Karpas-422 (cell line): Measurements from ENCODE around the gene PHYHIPL. TPM values are rescaled to one million over a fixed set of nuclear protein-coding genes. Genes with fewer than 3 reads are reported as not detected.

Experiments
- DNase-seq: peaks from one replicate; pipeline ENCODE4 v3.0.0-alpha.2; 2015
- H2AFZ ChIP-seq: fragments of 200-600 bp; sonication (generic); 2 replicates; pipeline ENCODE4 v1.6.1; 2014; ENCODE audit warnings: antibody characterized with exemption, low read length, mixed read lengths
- H3K27ac ChIP-seq: fragments of 200-600 bp; sonication (generic); 2 replicates; pipeline ENCODE4 v1.5.1; 2014; ENCODE audit warnings: mild to moderate bottlenecking, low read length, moderate library complexity
- H3K27me3 ChIP-seq: fragments of 200-600 bp; sonication (generic); 2 replicates; pipeline ENCODE4 v1.6.1; 2014; ENCODE audit warnings: low read length, mixed read lengths
- H3K36me3 ChIP-seq: fragments of 200-600 bp; sonication (generic); 2 replicates; pipeline ENCODE4 v1.6.1; 2014; ENCODE audit warnings: low read length, mixed read lengths; ENCODE audit not compliant: insufficient read depth
- H3K4me1 ChIP-seq: fragments of 200-600 bp; sonication (generic); 2 replicates; pipeline ENCODE4 v1.6.1; 2014; ENCODE audit warnings: mild to moderate bottlenecking, low read length, mixed read lengths
- H3K4me2 ChIP-seq: fragments of 200-600 bp; sonication (generic); 2 replicates; pipeline ENCODE4 v1.6.1; 2014; ENCODE audit warnings: low read length, low read depth, mild to moderate bottlenecking; ENCODE audit not compliant: poor library complexity, severe bottlenecking
- H3K4me3 ChIP-seq: fragments of 200-600 bp; sonication (generic); 2 replicates; pipeline ENCODE4 v1.5.1; 2014; ENCODE audit warnings: mild to moderate bottlenecking, antibody characterized with exemption, low read length, mixed read lengths
- H3K79me2 ChIP-seq: fragments of 200-600 bp; sonication (generic); 2 replicates; pipeline ENCODE4 v1.6.1; 2014; ENCODE audit warnings: mild to moderate bottlenecking, low read length, mixed read lengths
- H3K9ac ChIP-seq: fragments of 200-600 bp; sonication (generic); 2 replicates; pipeline ENCODE4 v1.6.0; 2014; ENCODE audit warnings: low read length
- H3K9me2 ChIP-seq: fragments of 200-600 bp; sonication (generic), shearing (Covaris generic); replicated peaks from 2 replicates; pipeline ENCODE4 v1.6.0; 2014; ENCODE audit warnings: mild to moderate bottlenecking, low read length, moderate library complexity; ENCODE audit not compliant: insufficient read depth
- H3K9me3 ChIP-seq: fragments of 300-700, 200-600 bp; sonication (generic); 2 replicates; pipeline ENCODE4 v1.6.1; 2014; ENCODE audit warnings: low read length, mixed read lengths
- H4K20me1 ChIP-seq: fragments of 200-600 bp; sonication (generic); 2 replicates; pipeline ENCODE4 v1.6.1; 2014; ENCODE audit warnings: mild to moderate bottlenecking, antibody characterized with exemption, low read length, low read depth; ENCODE audit not compliant: insufficient read depth
- total RNA-seq: library from RNA; depleted of rRNA; stranded (reverse); fragments of >200 nt; shearing (Covaris generic); gene quantifications from 2 replicates; pipeline ENCODE4 v1.2.3, GENCODE V29; 2014; ENCODE audit warnings: low replicate concordance

PHYHIPL gene
- total RNA-seq, 1 experiment from 2014 or later, result not detected

- Histone ChIP-seq H3K9me2 (no peaks in the 10 kb centered on the region; the same call in 1 of the 2 replicates), H3K4me1 (no peaks in the 10 kb centered on the region), H3K27me3 (no peaks in the 10 kb centered on the region), H3K27ac (no peak overlapping the region), H3K4me3 (no peak overlapping the region), H3K79me2 (no peaks in the 10 kb centered on the region), H3K9ac (no peak overlapping the region), H3K36me3 (no peaks in the 10 kb centered on the region), H3K4me2 (no peak overlapping the region), H3K9me3 (no peaks in the 10 kb centered on the region), H4K20me1 (no peaks in the 10 kb centered on the region), H2AFZ (no peak overlapping the region)
- DNase-seq, result no peak
These were observed 105.4 kb downstream of the PHYHIPL start for GRCh38 chr10:59281861-59282260.

GRCh38 chr10:59283456-59284091, 107.1 kb downstream of the PHYHIPL start:
- H3K27me3 ChIP-seq, result no peaks in the 10 kb centered on the region
- no peak overlapping the region for H3K4me2 ChIP-seq
- H2AFZ ChIP-seq, result no peak overlapping the region
- no peaks in the 10 kb centered on the region for H3K4me1 ChIP-seq
- no peaks in the 10 kb centered on the region for H3K36me3 ChIP-seq
- H3K79me2 ChIP-seq, result no peaks in the 10 kb centered on the region
- no peaks in the 10 kb centered on the region for H4K20me1 ChIP-seq
- no peak overlapping the region for H3K4me3 ChIP-seq
- no peaks in the 10 kb centered on the region for H3K9me3 ChIP-seq
- no peak for DNase-seq
- no peak overlapping the region for H3K27ac ChIP-seq
- no peaks in the 10 kb centered on the region; the same call in 1 of the 2 replicates for H3K9me2 ChIP-seq
- H3K9ac ChIP-seq, result no peak overlapping the region

- Histone ChIP-seq H3K4me2 (no peak overlapping the region), H3K9me3 (no peaks in the 10 kb centered on the region), H3K27me3 (no peaks in the 10 kb centered on the region), H3K9ac (no peak overlapping the region), H3K4me3 (no peak overlapping the region), H3K36me3 (no peaks in the 10 kb centered on the region), H3K4me1 (no peaks in the 10 kb centered on the region), H3K79me2 (no peaks in the 10 kb centered on the region), H2AFZ (no peak overlapping the region), H3K9me2 (no peaks in the 10 kb centered on the region; the same call in 1 of the 2 replicates), H3K27ac (no peak overlapping the region), H4K20me1 (no peaks in the 10 kb centered on the region)
- DNase-seq, result no peak
These were observed 107.9 kb downstream of the PHYHIPL start for GRCh38 chr10:59284118-59284975.

- H4K20me1 ChIP-seq, result no peaks in the 10 kb centered on the region
- no peak for DNase-seq
- no peak overlapping the region for H3K27ac ChIP-seq
- no peaks in the 10 kb centered on the region for H3K79me2 ChIP-seq
- no peak overlapping the region for H3K4me3 ChIP-seq
- no peaks in the 10 kb centered on the region for H3K27me3 ChIP-seq
- H3K9ac ChIP-seq, result no peak overlapping the region
- H3K9me2 ChIP-seq, result no peaks in the 10 kb centered on the region; the same call in 1 of the 2 replicates
- H3K4me1 ChIP-seq, result no peaks in the 10 kb centered on the region
- H2AFZ ChIP-seq, result no peak overlapping the region
- H3K9me3 ChIP-seq, result no peaks in the 10 kb centered on the region
- no peaks in the 10 kb centered on the region for H3K36me3 ChIP-seq
- H3K4me2 ChIP-seq, result no peak overlapping the region
These were observed 108.6 kb downstream of the PHYHIPL start for GRCh38 chr10:59285073-59285472.

- no peaks in the 10 kb centered on the region for H4K20me1 ChIP-seq
- H3K9me2 ChIP-seq, result no peaks in the 10 kb centered on the region
- DNase-seq, result no peak
- no peaks in the 10 kb centered on the region for H3K36me3 ChIP-seq
- H2AFZ ChIP-seq, result no peak overlapping the region
- no peaks in the 10 kb centered on the region for H3K79me2 ChIP-seq
- no peak overlapping the region for H3K4me3 ChIP-seq
- H3K4me1 ChIP-seq, result no peaks in the 10 kb centered on the region
- H3K27me3 ChIP-seq, result no peaks in the 10 kb centered on the region
- no peaks in the 10 kb centered on the region for H3K9me3 ChIP-seq
- no peak overlapping the region for H3K9ac ChIP-seq
- no peak overlapping the region for H3K4me2 ChIP-seq
- no peak overlapping the region for H3K27ac ChIP-seq
These were observed 109.4 kb downstream of the PHYHIPL start for GRCh38 chr10:59285848-59286247.

- Histone ChIP-seq H3K27ac (no peak overlapping the region), H3K4me3 (no peak overlapping the region), H3K79me2 (no peaks in the 10 kb centered on the region), H4K20me1 (no peaks in the 10 kb centered on the region), H3K4me1 (no peaks in the 10 kb centered on the region), H2AFZ (no peak overlapping the region), H3K9ac (no peak overlapping the region), H3K27me3 (no peaks in the 10 kb centered on the region), H3K9me3 (no peaks in the 10 kb centered on the region), H3K36me3 (no peaks in the 10 kb centered on the region), H3K4me2 (no peak overlapping the region), H3K9me2 (no peaks in the 10 kb centered on the region)
- no peak for DNase-seq
These were observed 111.3 kb downstream of the PHYHIPL start for GRCh38 chr10:59287587-59288255.

GRCh38 chr10:59289853-59290252, 113.4 kb downstream of the PHYHIPL start:
- Histone ChIP-seq H3K27ac (no peak overlapping the region), H4K20me1 (no peaks in the 10 kb centered on the region), H3K79me2 (no peaks in the 10 kb centered on the region), H3K4me2 (no peak overlapping the region), H2AFZ (no peak overlapping the region), H3K4me3 (no peak overlapping the region), H3K9ac (no peak overlapping the region), H3K27me3 (no peaks in the 10 kb centered on the region), H3K9me3 (no peaks in the 10 kb centered on the region), H3K9me2 (no peaks in the 10 kb centered on the region), H3K4me1 (no peaks in the 10 kb centered on the region), H3K36me3 (no peaks in the 10 kb centered on the region)
- no peak for DNase-seq

- H3K27me3 ChIP-seq, result no peaks in the 10 kb centered on the region
- H2AFZ ChIP-seq, result no peak overlapping the region
- no peak overlapping the region for H3K4me2 ChIP-seq
- no peaks in the 10 kb centered on the region for H3K9me2 ChIP-seq
- no peaks in the 10 kb centered on the region for H3K36me3 ChIP-seq
- H3K9ac ChIP-seq, result no peak overlapping the region
- H3K4me3 ChIP-seq, result no peak overlapping the region
- no peaks in the 10 kb centered on the region for H4K20me1 ChIP-seq
- H3K27ac ChIP-seq, result no peak overlapping the region
- DNase-seq, result peak; percentile 56
- no peaks in the 10 kb centered on the region for H3K4me1 ChIP-seq
- no peaks in the 10 kb centered on the region for H3K79me2 ChIP-seq
- no peaks in the 10 kb centered on the region for H3K9me3 ChIP-seq
These were observed 114.0 kb downstream of the PHYHIPL start for GRCh38 chr10:59290448-59290847.
